Measurements from ENCODE around the gene GCSH.
A peak's percentile ranks its signal among the peaks of the same experiment; 100 is the strongest.

Gene GCSH

GRCh38 chr16:81088836-81089235, 7.4 kb downstream of the GCSH start:
- TF ChIP-seq CTCF (IDR thresholded peaks at IDR 0.05; ENCODE audit: control extremely low read depth, extremely low read depth, low read depth, missing control alignments), result no peak
- CTCF ChIA-PET, result interaction anchor here (1.1 to 1.6 kb wide), 2 partner anchors 11 to 114 kb away, joined by 3 to 4 read pairs; no protein-coding TSS in a partner anchor
- DNase-seq (ENCODE audit: extremely low spot score), result no peak
- POLR2A ChIA-PET, result no interaction called here

GRCh38 chr16:81081014-81081413, 15.2 kb downstream of the GCSH start:
- ChIA-PET POLR2A (no interaction called here), CTCF (interaction anchor here (0.7 kb wide), 1 partner anchor 12 kb away, joined by 3 read pairs; no protein-coding TSS in a partner anchor)

GRCh38 chr16:81080233-81080632, 16.0 kb downstream of the GCSH start:
- CTCF ChIA-PET, result no interaction called here
- DNase-seq (ENCODE audit: extremely low spot score), result no peak
- TF ChIP-seq CTCF (IDR thresholded peaks at IDR 0.05; ENCODE audit: control extremely low read depth, extremely low read depth, low read depth, missing control alignments), result no peak
- POLR2A ChIA-PET, result no interaction called here

More at GRCh38 chr16:81081014-81081413, 15.2 kb downstream of the GCSH start:
- no peak for DNase-seq (ENCODE audit: extremely low spot score)
- TF ChIP-seq CTCF (IDR thresholded peaks at IDR 0.05; ENCODE audit: control extremely low read depth, extremely low read depth, low read depth, missing control alignments), result no peak

GRCh38 chr16:81077076-81077940, 18.9 kb downstream of the GCSH start, which contains the start of gene C16orf46:
Gene C16orf46, minus strand, starts transcription at chr16:81077238. Its CDS starts 13,283 bp downstream, at chr16:81063955.
- no peak for TF ChIP-seq CTCF (IDR thresholded peaks at IDR 0.05; ENCODE audit: control extremely low read depth, extremely low read depth, low read depth, missing control alignments)
- peak; percentile 98 for DNase-seq (ENCODE audit: extremely low spot score)
- ChIA-PET CTCF (interaction anchor here (1.0 to 3.7 kb wide), 5 partner anchors 11 to 47 kb away, joined by 3 to 24 read pairs (median 5); partner anchors contain the start of gene ATMIN), POLR2A (interaction anchor here (1.5 kb wide), 1 partner anchor 70 kb away, joined by 3 read pairs; the partner anchor contains the start of genes CENPN and CMC2)

GRCh38 chr16:81076566-81077075, 19.6 kb downstream of the GCSH start:
- POLR2A ChIA-PET, result interaction anchor here (1.5 kb wide), 1 partner anchor 70 kb away, joined by 3 read pairs; the partner anchor contains the start of genes CENPN and CMC2
- no peak for TF ChIP-seq CTCF (IDR thresholded peaks at IDR 0.05; ENCODE audit: control extremely low read depth, extremely low read depth, low read depth, missing control alignments)
- CTCF ChIA-PET, result interaction anchor here (1.6 to 3.7 kb wide), 4 partner anchors 10 to 46 kb away, joined by 4 to 24 read pairs (median 5); partner anchors contain the start of gene ATMIN
- DNase-seq (ENCODE audit: extremely low spot score), result peak; percentile 88

GRCh38 chr16:81073560-81074330, 22.4 kb downstream of the GCSH start:
- no peak for TF ChIP-seq CTCF (IDR thresholded peaks at IDR 0.05; ENCODE audit: control extremely low read depth, extremely low read depth, low read depth, missing control alignments)
- POLR2A ChIA-PET, result no interaction called here
- DNase-seq (ENCODE audit: extremely low spot score), result no peak
- CTCF ChIA-PET, result interaction anchor here (0.7 to 5.0 kb wide), 3 partner anchors 38 to 100 kb away, joined by 3 to 33 read pairs (median 3); partner anchors contain the start of gene ATMIN

Data from GM10248 (cell line).